ENCODE results near the gene LAMC1. TPM values are rescaled to one million over a fixed set of nuclear protein-coding genes. Genes with fewer than 3 reads are reported as not detected.

LAMC1 gene
- total RNA-seq, 1 donor from 2014 or later: 449 TPM

DNA sequence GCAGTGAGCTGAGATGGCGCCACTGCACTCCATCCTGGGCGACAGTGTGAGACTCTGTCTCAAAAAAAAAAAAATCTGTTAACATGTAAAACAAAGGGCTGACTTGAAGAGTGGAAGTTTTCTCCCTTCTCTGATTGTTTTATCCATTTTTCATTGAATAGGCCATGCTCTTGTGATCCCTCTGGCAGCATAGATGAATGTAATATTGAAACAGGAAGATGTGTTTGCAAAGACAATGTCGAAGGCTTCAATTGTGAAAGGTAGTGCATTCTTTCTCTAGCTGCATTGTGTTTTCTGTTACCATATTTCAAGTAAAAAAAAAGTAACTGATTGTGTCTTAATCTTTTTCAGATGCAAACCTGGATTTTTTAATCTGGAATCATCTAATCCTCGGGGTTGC, 93.2 kb downstream of the LAMC1 start:
- Mint-ChIP-seq H3K27ac (ENCODE audit: unreplicated experiment) (no peak overlapping the region), H3K27me3 (ENCODE audit: low read depth) (no peaks in the 10 kb centered on the region), H3K4me1 (ENCODE audit: low read depth) (no peaks in the 10 kb centered on the region), H3K9me3 (ENCODE audit: low read depth) (no peaks in the 10 kb centered on the region), H3K4me3 (ENCODE audit: unreplicated experiment) (no peak overlapping the region), H3K36me3 (ENCODE audit: low read depth) (peaks cover 52% of the 10 kb centered on the region)
- TF ChIP-seq, protein P1, sequence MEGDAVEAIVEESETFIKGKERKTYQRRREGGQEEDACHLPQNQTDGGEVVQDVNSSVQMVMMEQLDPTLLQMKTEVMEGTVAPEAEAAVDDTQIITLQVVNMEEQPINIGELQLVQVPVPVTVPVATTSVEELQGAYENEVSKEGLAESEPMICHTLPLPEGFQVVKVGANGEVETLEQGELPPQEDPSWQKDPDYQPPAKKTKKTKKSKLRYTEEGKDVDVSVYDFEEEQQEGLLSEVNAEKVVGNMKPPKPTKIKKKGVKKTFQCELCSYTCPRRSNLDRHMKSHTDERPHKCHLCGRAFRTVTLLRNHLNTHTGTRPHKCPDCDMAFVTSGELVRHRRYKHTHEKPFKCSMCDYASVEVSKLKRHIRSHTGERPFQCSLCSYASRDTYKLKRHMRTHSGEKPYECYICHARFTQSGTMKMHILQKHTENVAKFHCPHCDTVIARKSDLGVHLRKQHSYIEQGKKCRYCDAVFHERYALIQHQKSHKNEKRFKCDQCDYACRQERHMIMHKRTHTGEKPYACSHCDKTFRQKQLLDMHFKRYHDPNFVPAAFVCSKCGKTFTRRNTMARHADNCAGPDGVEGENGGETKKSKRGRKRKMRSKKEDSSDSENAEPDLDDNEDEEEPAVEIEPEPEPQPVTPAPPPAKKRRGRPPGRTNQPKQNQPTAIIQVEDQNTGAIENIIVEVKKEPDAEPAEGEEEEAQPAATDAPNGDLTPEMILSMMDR (IDR thresholded peaks at IDR 0.05): no peak
- DNase-seq (ENCODE audit: low spot score): no peak

DNA sequence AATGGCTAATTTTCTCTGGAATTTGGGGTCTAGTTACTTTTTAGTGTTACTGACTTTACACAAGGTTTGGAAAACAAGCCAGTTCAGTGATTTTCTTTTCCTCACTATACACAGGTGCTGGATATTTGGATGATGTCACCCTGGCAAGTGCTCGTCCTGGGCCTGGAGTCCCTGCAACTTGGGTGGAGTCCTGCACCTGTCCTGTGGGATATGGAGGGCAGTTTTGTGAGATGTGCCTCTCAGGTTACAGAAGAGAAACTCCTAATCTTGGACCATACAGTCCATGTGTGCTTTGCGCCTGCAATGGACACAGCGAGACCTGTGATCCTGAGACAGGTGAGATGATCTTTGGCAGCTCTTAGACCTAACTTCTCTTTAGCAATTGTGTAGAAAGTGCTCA, 98.4 kb downstream of the LAMC1 start:
- TF ChIP-seq, protein P1 (IDR thresholded peaks at IDR 0.05): no peak
- Mint-ChIP-seq H3K36me3 (ENCODE audit: low read depth) (peaks cover 68% of the 10 kb centered on the region), H3K4me1 (ENCODE audit: low read depth) (peaks cover 4% of the 10 kb centered on the region), H3K27ac (ENCODE audit: unreplicated experiment) (no peak overlapping the region), H3K27me3 (ENCODE audit: low read depth) (no peaks in the 10 kb centered on the region), H3K4me3 (ENCODE audit: unreplicated experiment) (no peak overlapping the region), H3K9me3 (ENCODE audit: low read depth) (no peaks in the 10 kb centered on the region)
- no peak for DNase-seq (ENCODE audit: low spot score)

GRCh38 chr1:183124259-183124658, 101.0 kb downstream of the LAMC1 start:
- no peaks in the 10 kb centered on the region for H3K27me3 Mint-ChIP-seq (ENCODE audit: low read depth)

GRCh38 chr1:183125279-183125999, 102.2 kb downstream of the LAMC1 start:
- peaks cover 73% of the 10 kb centered on the region for H3K36me3 Mint-ChIP-seq (ENCODE audit: low read depth)
- no peak overlapping the region for H3K27ac Mint-ChIP-seq (ENCODE audit: unreplicated experiment)
- no peaks in the 10 kb centered on the region for H3K27me3 Mint-ChIP-seq (ENCODE audit: low read depth)
- TF ChIP-seq, protein P1 (IDR thresholded peaks at IDR 0.05): no peak
- H3K4me1 Mint-ChIP-seq (ENCODE audit: low read depth): peaks cover 4% of the 10 kb centered on the region
- H3K4me3 Mint-ChIP-seq (ENCODE audit: unreplicated experiment): no peak overlapping the region
- no peak for DNase-seq (ENCODE audit: low spot score)
- no peaks in the 10 kb centered on the region for H3K9me3 Mint-ChIP-seq (ENCODE audit: low read depth)

More at GRCh38 chr1:183124259-183124658, 101.0 kb downstream of the LAMC1 start:
- no peak for DNase-seq (ENCODE audit: low spot score)
- no peak overlapping the region for H3K27ac Mint-ChIP-seq (ENCODE audit: unreplicated experiment)
- TF ChIP-seq, protein P1 (IDR thresholded peaks at IDR 0.05): no peak
- H3K4me1 Mint-ChIP-seq (ENCODE audit: low read depth): peaks cover 4% of the 10 kb centered on the region
- H3K9me3 Mint-ChIP-seq (ENCODE audit: low read depth): no peaks in the 10 kb centered on the region
- peaks cover 73% of the 10 kb centered on the region for H3K36me3 Mint-ChIP-seq (ENCODE audit: low read depth)
- no peak overlapping the region for H3K4me3 Mint-ChIP-seq (ENCODE audit: unreplicated experiment)

DNA sequence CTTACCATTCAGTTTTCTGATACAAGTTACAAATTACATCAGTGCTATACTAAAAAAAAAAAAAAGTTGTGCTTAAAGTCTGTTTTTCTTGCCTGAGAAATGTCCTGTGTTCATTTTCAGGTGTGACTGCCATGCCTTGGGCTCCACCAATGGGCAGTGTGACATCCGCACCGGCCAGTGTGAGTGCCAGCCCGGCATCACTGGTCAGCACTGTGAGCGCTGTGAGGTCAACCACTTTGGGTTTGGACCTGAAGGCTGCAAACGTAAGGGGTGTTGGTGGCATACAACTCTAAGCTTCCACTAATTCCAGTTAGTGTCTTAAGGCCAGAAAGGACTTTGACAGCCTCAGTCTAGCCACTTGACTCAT, 102.8 kb downstream of the LAMC1 start:
- TF ChIP-seq, protein P1 (IDR thresholded peaks at IDR 0.05): no peak
- DNase-seq (ENCODE audit: low spot score): no peak
- Mint-ChIP-seq H3K4me3 (ENCODE audit: unreplicated experiment) (no peak overlapping the region), H3K9me3 (ENCODE audit: low read depth) (no peaks in the 10 kb centered on the region), H3K4me1 (ENCODE audit: low read depth) (peaks cover 4% of the 10 kb centered on the region), H3K36me3 (ENCODE audit: low read depth) (peaks cover 72% of the 10 kb centered on the region), H3K27me3 (ENCODE audit: low read depth) (no peaks in the 10 kb centered on the region), H3K27ac (ENCODE audit: unreplicated experiment) (no peak overlapping the region)

All from chondrocyte (in vitro differentiated cells).